Measurements from ENCODE around the gene AAMP. TPM values are rescaled to one million over a fixed set of nuclear protein-coding genes. Genes with fewer than 3 reads are reported as not detected.

The AAMP gene
- total RNA-seq, 2 donors from 2014 or later = 54.3 to 88.8 TPM

DNA sequence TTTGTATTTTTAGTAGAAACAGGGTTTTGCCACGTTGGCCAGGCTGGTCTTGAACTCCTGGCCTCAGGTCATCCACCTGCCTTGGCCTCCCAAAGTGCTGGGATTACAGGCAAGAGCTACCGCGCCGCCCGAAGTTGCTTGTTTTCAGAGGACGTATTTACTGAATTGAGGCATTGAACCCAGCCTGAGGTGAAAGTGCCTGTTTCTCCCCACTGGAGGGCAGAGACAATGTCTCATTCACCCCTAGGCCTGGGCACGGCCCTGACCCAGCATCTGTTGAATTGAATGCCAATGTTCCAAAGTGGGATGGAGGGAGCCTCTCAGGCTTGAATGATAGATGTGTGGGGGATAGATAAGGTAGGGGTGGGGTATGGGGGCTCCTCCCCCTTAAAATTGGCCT is 26.9 kb upstream of the AAMP start:
- Histone ChIP-seq H3K9me3 (no peaks in the 10 kb centered on the region), H3K36me3 (no peaks in the 10 kb centered on the region), H3K27me3 (no peaks in the 10 kb centered on the region), H3K4me3 (no peak overlapping the region), H3K27ac (peak overlapping the region in 1 of 2 donors; percentile 13), H3K4me1 (peaks cover 0 to 29% of the 10 kb centered on the region in 2 donors)
- DNase-seq (ENCODE audit: low spot score) = no peak
- TF ChIP-seq, protein P1, sequence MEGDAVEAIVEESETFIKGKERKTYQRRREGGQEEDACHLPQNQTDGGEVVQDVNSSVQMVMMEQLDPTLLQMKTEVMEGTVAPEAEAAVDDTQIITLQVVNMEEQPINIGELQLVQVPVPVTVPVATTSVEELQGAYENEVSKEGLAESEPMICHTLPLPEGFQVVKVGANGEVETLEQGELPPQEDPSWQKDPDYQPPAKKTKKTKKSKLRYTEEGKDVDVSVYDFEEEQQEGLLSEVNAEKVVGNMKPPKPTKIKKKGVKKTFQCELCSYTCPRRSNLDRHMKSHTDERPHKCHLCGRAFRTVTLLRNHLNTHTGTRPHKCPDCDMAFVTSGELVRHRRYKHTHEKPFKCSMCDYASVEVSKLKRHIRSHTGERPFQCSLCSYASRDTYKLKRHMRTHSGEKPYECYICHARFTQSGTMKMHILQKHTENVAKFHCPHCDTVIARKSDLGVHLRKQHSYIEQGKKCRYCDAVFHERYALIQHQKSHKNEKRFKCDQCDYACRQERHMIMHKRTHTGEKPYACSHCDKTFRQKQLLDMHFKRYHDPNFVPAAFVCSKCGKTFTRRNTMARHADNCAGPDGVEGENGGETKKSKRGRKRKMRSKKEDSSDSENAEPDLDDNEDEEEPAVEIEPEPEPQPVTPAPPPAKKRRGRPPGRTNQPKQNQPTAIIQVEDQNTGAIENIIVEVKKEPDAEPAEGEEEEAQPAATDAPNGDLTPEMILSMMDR (IDR thresholded peaks at IDR 0.05) = no peak

DNA sequence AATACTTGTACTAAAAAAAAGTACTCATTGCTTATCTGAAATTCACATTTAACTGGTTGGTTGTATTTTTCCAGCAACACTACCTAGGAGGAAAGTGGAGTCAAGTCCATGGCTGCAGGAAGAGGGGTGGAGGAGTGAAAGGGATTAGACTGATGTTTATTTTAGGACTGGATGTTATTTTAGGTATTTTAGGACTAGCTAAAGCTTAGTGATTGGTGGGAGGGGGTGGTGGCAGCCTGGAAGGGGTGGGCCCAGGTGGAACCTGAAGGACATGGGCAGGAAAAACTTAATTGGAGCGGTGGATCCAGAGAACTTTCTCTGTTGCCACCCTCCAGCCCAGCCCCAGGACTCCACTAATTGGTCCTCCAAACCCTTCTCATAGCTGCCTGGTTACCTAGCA is 26.3 kb upstream of the AAMP start:
- Histone ChIP-seq H3K4me3 (no peak overlapping the region), H3K9me3 (no peaks in the 10 kb centered on the region), H3K36me3 (no peaks in the 10 kb centered on the region), H3K27ac (no peak overlapping the region), H3K4me1 (peaks cover 0 to 32% of the 10 kb centered on the region in 2 donors), H3K27me3 (no peaks in the 10 kb centered on the region)
- no peak for DNase-seq (ENCODE audit: low spot score)
- TF ChIP-seq, protein P1 (IDR thresholded peaks at IDR 0.05) = no peak

DNA sequence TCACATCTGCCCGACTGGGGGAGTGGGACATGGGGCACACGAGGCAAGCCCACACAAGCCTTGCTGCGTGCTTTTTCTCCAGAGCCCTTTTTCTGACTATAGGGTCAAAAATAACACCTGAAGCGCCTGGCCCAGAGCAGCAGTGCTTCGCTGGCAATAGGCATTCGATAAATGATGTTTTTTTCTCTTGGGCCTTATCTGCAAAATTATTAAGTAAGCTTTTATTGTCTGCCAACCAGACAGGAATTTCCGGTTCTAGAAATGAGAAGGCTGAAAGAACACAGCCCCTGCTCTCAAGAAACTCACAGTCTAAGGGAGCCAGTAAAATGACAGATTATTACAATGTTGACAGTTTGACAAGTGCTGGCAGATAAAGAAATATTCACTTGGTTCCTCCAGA is 25.1 kb upstream of the AAMP start:
- Histone ChIP-seq H3K27me3 (no peaks in the 10 kb centered on the region), H3K36me3 (no peaks in the 10 kb centered on the region), H3K9me3 (no peaks in the 10 kb centered on the region), H3K27ac (no peak overlapping the region), H3K4me1 (peaks cover 0 to 42% of the 10 kb centered on the region in 2 donors), H3K4me3 (no peak overlapping the region)
- DNase-seq (ENCODE audit: low spot score) = no peak
- TF ChIP-seq, protein P1 (IDR thresholded peaks at IDR 0.05) = no peak

DNA sequence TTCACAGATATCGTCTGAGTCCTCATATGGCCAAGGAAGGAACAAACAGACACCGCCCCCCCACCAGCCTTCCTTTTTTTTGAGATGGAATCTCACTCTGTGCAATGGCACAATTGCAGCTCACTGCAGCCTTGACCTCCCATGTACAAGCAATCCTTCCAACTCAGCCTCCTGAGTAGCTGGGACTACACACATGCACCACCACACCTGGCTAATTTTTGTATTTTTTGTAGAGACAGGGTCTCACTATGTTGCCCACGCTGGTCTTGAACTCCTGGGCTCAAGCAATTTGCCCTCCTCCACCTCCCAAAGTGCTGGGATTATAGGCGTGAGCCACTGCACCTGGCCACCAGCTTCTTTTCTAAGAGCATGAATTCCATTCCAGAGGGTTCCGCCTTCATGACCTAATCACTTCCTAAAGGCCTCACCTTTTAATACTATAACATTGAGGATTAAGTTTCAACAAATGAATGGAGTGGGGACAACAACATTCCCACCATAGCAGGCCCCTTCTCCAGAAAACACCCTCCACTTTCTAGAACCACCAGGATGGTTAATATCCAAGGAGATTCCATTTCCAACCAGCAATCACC is 24.6 kb upstream of the AAMP start:
- no peaks in the 10 kb centered on the region for H3K36me3 ChIP-seq
- no peak overlapping the region for H3K27ac ChIP-seq
- no peaks in the 10 kb centered on the region for H3K9me3 ChIP-seq
- H3K4me1 ChIP-seq = peaks cover 0 to 47% of the 10 kb centered on the region in 2 donors
- H3K4me3 ChIP-seq = no peak overlapping the region
- TF ChIP-seq, protein P1 (IDR thresholded peaks at IDR 0.05) = no peak
- H3K27me3 ChIP-seq = no peaks in the 10 kb centered on the region
- no peak for DNase-seq (ENCODE audit: low spot score)

DNA sequence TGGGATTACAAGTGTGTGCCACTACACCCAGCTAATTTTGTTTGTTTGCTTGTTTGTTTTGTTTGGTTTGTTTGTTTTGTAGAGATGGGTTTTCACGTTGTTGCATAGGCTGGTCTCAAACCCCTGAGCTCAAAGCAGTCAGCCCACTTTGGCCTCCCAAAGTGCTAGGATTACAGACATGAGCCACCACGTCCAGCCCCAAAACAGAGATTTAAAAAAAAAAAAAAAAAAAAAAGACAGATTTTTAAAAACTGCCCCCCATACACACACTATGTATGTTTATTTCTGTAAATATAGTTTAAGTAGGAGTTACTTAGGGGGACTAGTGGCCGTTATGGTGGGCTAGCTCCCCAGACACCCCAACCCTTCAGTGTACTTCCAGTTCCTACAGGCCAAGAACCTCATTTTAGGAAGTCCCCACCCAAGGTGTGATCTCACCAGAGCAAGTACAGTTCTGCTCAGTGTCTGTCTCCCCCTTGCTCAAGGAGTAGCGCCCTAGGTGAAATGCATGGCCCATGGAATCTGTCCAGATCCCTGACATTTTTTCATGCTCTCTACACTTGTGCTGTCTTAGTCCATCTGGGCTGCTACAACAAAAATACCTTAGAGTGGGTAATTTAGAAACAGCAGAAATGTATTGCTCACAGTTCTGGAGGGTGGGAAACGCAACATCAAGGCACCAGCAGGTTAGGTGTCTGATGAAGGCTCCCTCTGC is 23.9 kb upstream of the AAMP start:
- no peak for DNase-seq (ENCODE audit: low spot score)
- Histone ChIP-seq H3K27ac (no peak overlapping the region), H3K4me1 (peaks cover 0 to 53% of the 10 kb centered on the region in 2 donors), H3K27me3 (no peaks in the 10 kb centered on the region), H3K36me3 (no peaks in the 10 kb centered on the region), H3K9me3 (no peaks in the 10 kb centered on the region), H3K4me3 (no peak overlapping the region)
- TF ChIP-seq, protein P1 (IDR thresholded peaks at IDR 0.05) = no peak

Measured in right atrium auricular region (tissue), 2 donors.